ENCODE results near the gene CLIC1. TPM values are rescaled to one million over a fixed set of nuclear protein-coding genes. Genes with fewer than 3 reads are reported as not detected.

CLIC1 gene
- polyA plus RNA-seq, 1 donor (not counting 4 experiments of a cell fraction or from before 2014, with no cell fraction given): 832 TPM

DNA sequence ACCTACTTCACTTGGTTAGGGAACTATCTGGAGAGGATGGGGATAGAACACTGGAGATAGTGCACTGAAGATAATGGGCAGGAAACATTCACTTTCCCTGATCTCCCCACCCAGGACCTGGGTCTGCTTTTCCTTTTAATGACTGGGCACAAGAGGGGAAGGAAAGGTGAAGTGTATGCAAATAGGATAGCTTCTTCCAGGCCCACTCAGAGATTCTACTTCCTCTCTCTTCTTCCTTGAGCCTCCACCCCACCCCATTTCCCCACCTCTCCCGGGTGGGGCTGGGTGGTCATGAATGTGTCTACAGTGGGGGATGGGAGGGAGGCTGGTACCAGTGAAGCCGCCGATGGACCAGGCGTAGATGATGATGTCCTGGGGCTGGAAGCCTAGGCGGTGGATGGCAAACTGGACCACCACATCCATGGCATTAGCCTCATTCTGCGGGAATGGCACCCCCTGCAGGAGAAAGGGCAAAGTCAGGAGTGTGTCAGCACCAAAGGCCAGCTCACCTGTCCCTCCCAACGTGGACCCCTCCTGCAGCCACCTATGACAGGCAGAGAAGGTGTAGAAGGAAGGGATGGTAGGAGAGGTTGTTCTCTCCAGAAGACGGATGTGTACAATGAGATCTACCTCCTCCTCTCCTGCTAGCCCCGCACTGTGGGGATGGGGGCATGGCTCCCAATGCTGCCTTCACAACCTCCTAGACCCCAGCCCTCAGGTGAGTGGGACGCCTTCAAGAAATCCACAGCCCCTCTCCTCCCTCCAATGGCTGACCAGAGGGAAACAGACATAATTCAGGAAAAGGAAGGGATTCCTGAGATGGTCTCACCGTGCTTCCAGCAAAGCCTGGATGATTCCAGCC lies 46.9 kb downstream of the CLIC1 start:
- Histone ChIP-seq H3K79me2 (ENCODE audit: control insufficient read depth, insufficient read depth, low read length) (no peaks in the 10 kb centered on the region), H3K4me3 (ENCODE audit: control insufficient read depth in 2 of 3, extremely low read depth in 1 of 3, insufficient read depth in 2 of 3, low read depth in 1 of 3, low read length in 3 of 3) (no peak overlapping the region), H4K20me1 (ENCODE audit: control insufficient read depth, extremely low read depth, insufficient read depth, low read length) (no peaks in the 10 kb centered on the region), H3K4me2 (ENCODE audit: control insufficient read depth, extremely low read depth, insufficient read depth, low read depth, low read length) (no peak overlapping the region), H3K36me3 (ENCODE audit: control insufficient read depth in 2 of 2, extremely low read depth in 1 of 2, insufficient read depth in 2 of 2, low read length in 2 of 2) (peaks cover 17 to 47% of the 10 kb centered on the region in 2 experiments), H3K4me1 (ENCODE audit: control insufficient read depth, extremely low read depth, insufficient read depth, low read length) (no peaks in the 10 kb centered on the region), H2AFZ (ENCODE audit: control insufficient read depth, low read length) (no peak overlapping the region), H3K27me3 (ENCODE audit: control insufficient read depth, extremely low read depth, insufficient read depth, low read length) (no peaks in the 10 kb centered on the region), H3K27ac (ENCODE audit: control insufficient read depth, insufficient read depth, low read length) (no peak overlapping the region), H3K9ac (ENCODE audit: control insufficient read depth, extremely low read depth, insufficient read depth, low read length) (no peak overlapping the region), H3K9me3 (ENCODE audit: control insufficient read depth, low read depth, low read length) (no peaks in the 10 kb centered on the region), H3K9me1 (ENCODE audit: control insufficient read depth, extremely low read depth, insufficient read depth, low read length) (no peaks in the 10 kb centered on the region)
- FAIRE-seq (no peak), DNase-seq (ENCODE audit: low read depth, low spot score) (no peak)
- no peak for TF ChIP-seq EZH2 (IDR thresholded peaks at IDR 0.05; ENCODE audit: low read length)
- TF ChIP-seq, protein P1, sequence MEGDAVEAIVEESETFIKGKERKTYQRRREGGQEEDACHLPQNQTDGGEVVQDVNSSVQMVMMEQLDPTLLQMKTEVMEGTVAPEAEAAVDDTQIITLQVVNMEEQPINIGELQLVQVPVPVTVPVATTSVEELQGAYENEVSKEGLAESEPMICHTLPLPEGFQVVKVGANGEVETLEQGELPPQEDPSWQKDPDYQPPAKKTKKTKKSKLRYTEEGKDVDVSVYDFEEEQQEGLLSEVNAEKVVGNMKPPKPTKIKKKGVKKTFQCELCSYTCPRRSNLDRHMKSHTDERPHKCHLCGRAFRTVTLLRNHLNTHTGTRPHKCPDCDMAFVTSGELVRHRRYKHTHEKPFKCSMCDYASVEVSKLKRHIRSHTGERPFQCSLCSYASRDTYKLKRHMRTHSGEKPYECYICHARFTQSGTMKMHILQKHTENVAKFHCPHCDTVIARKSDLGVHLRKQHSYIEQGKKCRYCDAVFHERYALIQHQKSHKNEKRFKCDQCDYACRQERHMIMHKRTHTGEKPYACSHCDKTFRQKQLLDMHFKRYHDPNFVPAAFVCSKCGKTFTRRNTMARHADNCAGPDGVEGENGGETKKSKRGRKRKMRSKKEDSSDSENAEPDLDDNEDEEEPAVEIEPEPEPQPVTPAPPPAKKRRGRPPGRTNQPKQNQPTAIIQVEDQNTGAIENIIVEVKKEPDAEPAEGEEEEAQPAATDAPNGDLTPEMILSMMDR (optimal IDR thresholded peaks at IDR 0.05 in 1 of 3, IDR thresholded peaks at IDR 0.05 in 1 of 3, conservative IDR thresholded peaks at IDR 0.05 in 1 of 3; ENCODE audit: extremely low read depth in 1 of 3, insufficient read depth in 2 of 3, low read length in 3 of 3): peak in 2 of 3 experiments; percentile 48 to 71
- dilution Hi-C loops (cut with MboI; ENCODE audit: extremely low pct_ligation_motif_present, low sequenced_read_pairs): no loop called here

DNA sequence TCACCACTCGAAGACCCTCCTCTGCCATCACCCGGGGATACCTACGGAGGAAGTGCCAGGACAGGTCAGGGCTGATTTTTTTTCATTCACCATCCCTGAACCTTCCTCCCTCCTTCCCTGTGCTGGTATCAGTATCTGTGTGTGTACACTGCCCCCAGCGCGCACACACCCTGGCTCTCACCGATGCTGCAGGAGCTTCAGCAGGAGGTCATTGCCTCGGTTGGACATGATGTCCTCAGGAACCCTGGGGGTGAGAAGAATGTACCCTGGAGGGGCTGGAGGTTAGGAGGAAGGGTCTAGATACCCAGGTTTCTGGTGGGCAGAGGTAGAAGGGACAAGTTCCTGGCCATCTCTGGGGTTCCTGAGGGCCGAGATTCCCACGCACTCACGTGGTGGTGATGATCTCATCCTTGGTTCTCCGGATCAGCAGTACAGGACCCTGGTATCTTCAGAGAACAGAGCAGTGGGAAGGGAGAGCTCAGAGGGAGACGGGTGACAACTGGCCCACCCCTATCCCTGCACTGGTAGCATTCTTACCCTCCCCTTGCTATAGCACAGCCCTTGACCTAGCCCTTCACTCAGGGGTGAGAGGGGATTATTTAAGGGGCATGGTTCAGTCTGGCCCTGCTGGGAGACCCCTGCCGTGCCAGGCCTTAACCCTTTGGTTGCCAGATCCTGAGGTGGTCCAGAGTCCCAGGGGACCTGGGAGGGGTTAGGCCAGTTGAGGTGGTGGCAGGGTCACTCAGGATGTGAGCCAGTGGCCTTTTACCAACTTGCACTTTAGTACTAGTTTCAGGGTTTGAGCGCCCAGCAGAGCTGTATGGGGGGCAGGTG lies 48.3 kb downstream of the CLIC1 start:
- H3K9me1 ChIP-seq (ENCODE audit: control insufficient read depth, extremely low read depth, insufficient read depth, low read length): no peaks in the 10 kb centered on the region
- H3K4me1 ChIP-seq (ENCODE audit: control insufficient read depth, extremely low read depth, insufficient read depth, low read length): no peaks in the 10 kb centered on the region
- no peaks in the 10 kb centered on the region for H3K27me3 ChIP-seq (ENCODE audit: control insufficient read depth, extremely low read depth, insufficient read depth, low read length)
- peaks cover 11 to 44% of the 10 kb centered on the region in 2 experiments for H3K36me3 ChIP-seq (ENCODE audit: control insufficient read depth in 2 of 2, extremely low read depth in 1 of 2, insufficient read depth in 2 of 2, low read length in 2 of 2)
- H4K20me1 ChIP-seq (ENCODE audit: control insufficient read depth, extremely low read depth, insufficient read depth, low read length): no peaks in the 10 kb centered on the region
- H3K27ac ChIP-seq (ENCODE audit: control insufficient read depth, insufficient read depth, low read length): no peak overlapping the region
- H3K79me2 ChIP-seq (ENCODE audit: control insufficient read depth, insufficient read depth, low read length): no peaks in the 10 kb centered on the region
- no peak overlapping the region for H3K4me2 ChIP-seq (ENCODE audit: control insufficient read depth, extremely low read depth, insufficient read depth, low read depth, low read length)
- TF ChIP-seq EZH2 (IDR thresholded peaks at IDR 0.05; ENCODE audit: low read length): no peak
- TF ChIP-seq, protein P1 (optimal IDR thresholded peaks at IDR 0.05 in 1 of 3, IDR thresholded peaks at IDR 0.05 in 1 of 3, conservative IDR thresholded peaks at IDR 0.05 in 1 of 3; ENCODE audit: extremely low read depth in 1 of 3, insufficient read depth in 2 of 3, low read length in 3 of 3): no peak
- DNase-seq (ENCODE audit: low read depth, low spot score): no peak
- H3K9ac ChIP-seq (ENCODE audit: control insufficient read depth, extremely low read depth, insufficient read depth, low read length): no peak overlapping the region
- dilution Hi-C loops (cut with MboI; ENCODE audit: extremely low pct_ligation_motif_present, low sequenced_read_pairs): no loop called here
- H3K4me3 ChIP-seq (ENCODE audit: control insufficient read depth in 2 of 3, extremely low read depth in 1 of 3, insufficient read depth in 2 of 3, low read depth in 1 of 3, low read length in 3 of 3): no peak overlapping the region
- H2AFZ ChIP-seq (ENCODE audit: control insufficient read depth, low read length): no peak overlapping the region
- FAIRE-seq: no peak
- no peaks in the 10 kb centered on the region for H3K9me3 ChIP-seq (ENCODE audit: control insufficient read depth, low read depth, low read length)

Data from keratinocyte (primary cell).